ENCODE data around the gene GDAP1L1.

- TF ChIP-seq JUN (IDR thresholded peaks at IDR 0.05) (no peak), KDM1A (IDR thresholded peaks at IDR 0.05; ENCODE audit: low read depth) (no peak), POLR2A (IDR thresholded peaks at IDR 0.05; ENCODE audit: low read length) (no peak), ELK1 (IDR thresholded peaks at IDR 0.05; ENCODE audit: low read depth, low read length) (no peak)
These were observed 28.7 kb upstream of the GDAP1L1 start for GRCh38 chr20:44218446-44218845.
